ENCODE measurements around the gene IMMP2L. TPM values are rescaled to one million over a fixed set of nuclear protein-coding genes. Genes with fewer than 3 reads are reported as not detected.
A peak's percentile ranks its signal among the peaks of the same experiment; 100 is the strongest.
"Not testable (repeated sequence)": the region's sequence is repeated elsewhere in the genome, so short reads cannot be mapped to it uniquely, and the experiment has no call there.

IMMP2L gene
- total RNA-seq, 1 donor from 2014 or later, result 19.0 TPM

GRCh38 chr7:111509288-111509687 is 53.0 kb downstream of the IMMP2L start:
- DNase-seq (ENCODE audit: low read depth) (no peak), FAIRE-seq (no peak)
- Histone ChIP-seq H3K4me3 (ENCODE audit: low read depth, low read length) (no peak overlapping the region), H3K36me3 (ENCODE audit: control insufficient read depth, insufficient read depth, low read length) (no peaks in the 10 kb centered on the region), H3K27me3 (ENCODE audit: control insufficient read depth, insufficient read depth, low read length) (no peaks in the 10 kb centered on the region)
- no peak for TF ChIP-seq CTCF (IDR thresholded peaks at IDR 0.05; ENCODE audit: insufficient read depth, low read length, severe bottlenecking)

- no peaks in the 10 kb centered on the region for H3K36me3 ChIP-seq (ENCODE audit: control insufficient read depth, insufficient read depth, low read length)
- DNase-seq (ENCODE audit: low read depth) (no peak), FAIRE-seq (no peak)
- no peaks in the 10 kb centered on the region for H3K27me3 ChIP-seq (ENCODE audit: control insufficient read depth, insufficient read depth, low read length)
- no peak overlapping the region for H3K4me3 ChIP-seq (ENCODE audit: low read depth, low read length)
- TF ChIP-seq CTCF (IDR thresholded peaks at IDR 0.05; ENCODE audit: insufficient read depth, low read length, severe bottlenecking), result no peak
These were observed 53.9 kb downstream of the IMMP2L start for GRCh38 chr7:111508387-111508786.

GRCh38 chr7:111505422-111505821 is 56.9 kb downstream of the IMMP2L start:
- H3K36me3 ChIP-seq (ENCODE audit: control insufficient read depth, insufficient read depth, low read length); DNase-seq (ENCODE audit: low read depth); H3K4me3 ChIP-seq (ENCODE audit: low read depth, low read length); FAIRE-seq; H3K27me3 ChIP-seq (ENCODE audit: control insufficient read depth, insufficient read depth, low read length): not testable (repeated sequence)

- H3K4me3 ChIP-seq (ENCODE audit: low read depth, low read length); DNase-seq (ENCODE audit: low read depth); H3K36me3 ChIP-seq (ENCODE audit: control insufficient read depth, insufficient read depth, low read length); H3K27me3 ChIP-seq (ENCODE audit: control insufficient read depth, insufficient read depth, low read length); FAIRE-seq: not testable (repeated sequence)
These were observed 60.5 kb downstream of the IMMP2L start for GRCh38 chr7:111501799-111502198.

GRCh38 chr7:111499027-111499426 is 63.3 kb downstream of the IMMP2L start:
- DNase-seq (ENCODE audit: low read depth) (peak; percentile 99), FAIRE-seq (peak; percentile 52)
- no peak overlapping the region for H3K4me3 ChIP-seq (ENCODE audit: low read depth, low read length)
- H3K27me3 ChIP-seq (ENCODE audit: control insufficient read depth, insufficient read depth, low read length), result no peaks in the 10 kb centered on the region
- TF ChIP-seq CTCF (IDR thresholded peaks at IDR 0.05; ENCODE audit: insufficient read depth, low read length, severe bottlenecking), result peak; percentile 7
- no peaks in the 10 kb centered on the region for H3K36me3 ChIP-seq (ENCODE audit: control insufficient read depth, insufficient read depth, low read length)

GRCh38 chr7:111498391-111499007 is 63.8 kb downstream of the IMMP2L start:
- no peak for FAIRE-seq
- Histone ChIP-seq H3K27me3 (ENCODE audit: control insufficient read depth, insufficient read depth, low read length) (no peaks in the 10 kb centered on the region), H3K36me3 (ENCODE audit: control insufficient read depth, insufficient read depth, low read length) (no peaks in the 10 kb centered on the region), H3K4me3 (ENCODE audit: low read depth, low read length) (no peak overlapping the region)
- TF ChIP-seq CTCF (IDR thresholded peaks at IDR 0.05; ENCODE audit: insufficient read depth, low read length, severe bottlenecking), result no peak
- DNase-seq (ENCODE audit: low read depth), result peak; percentile 48

- no peak for TF ChIP-seq CTCF (IDR thresholded peaks at IDR 0.05; ENCODE audit: insufficient read depth, low read length, severe bottlenecking)
These were observed 67.0 kb downstream of the IMMP2L start for GRCh38 chr7:111495173-111495810.

More at GRCh38 chr7:111495173-111495810, 67.0 kb downstream of the IMMP2L start:
- Histone ChIP-seq H3K27me3 (ENCODE audit: control insufficient read depth, insufficient read depth, low read length) (no peaks in the 10 kb centered on the region), H3K36me3 (ENCODE audit: control insufficient read depth, insufficient read depth, low read length) (no peaks in the 10 kb centered on the region), H3K4me3 (ENCODE audit: low read depth, low read length) (no peak overlapping the region)
- FAIRE-seq, result no peak
- DNase-seq (ENCODE audit: low read depth), result no peak
